IMR-90 (cell line): ENCODE results near the gene SLC4A1.

Source experiments
- BHLHE40 ChIP-seq: fragments of 150-350 bp; IDR thresholded peaks from 2 replicates; pipeline ENCODE4 v1.6.1; 2016; ENCODE audit warnings: mild to moderate bottlenecking, low read depth, low read length
- CEBPB ChIP-seq: IDR thresholded peaks from 2 replicates; pipeline ENCODE4 v1.6.1; 2012; ENCODE audit warnings: low read depth, low read length, improper control_type of control experiment
- ELK1 ChIP-seq: fragments of 150-350 bp; IDR thresholded peaks from 2 replicates; pipeline ENCODE4 v1.6.1; 2016; ENCODE audit warnings: low read depth, mild to moderate bottlenecking, low read length, moderate library complexity, borderline replicate concordance
- FOS ChIP-seq: fragments of 150-350 bp; IDR thresholded peaks from 2 replicates; pipeline ENCODE4 v1.6.1; 2016; ENCODE audit warnings: low read depth, low read length
- MAFK ChIP-seq: IDR thresholded peaks from 2 replicates; pipeline ENCODE4 v1.6.1; 2012; ENCODE audit warnings: low read depth, low read length, improper control_type of control experiment
- MXI1 ChIP-seq: IDR thresholded peaks from 2 replicates; pipeline ENCODE4 v1.6.1; 2012; ENCODE audit warnings: low read depth, mild to moderate bottlenecking, low read length, moderate library complexity, borderline replicate concordance
- NFE2L2 ChIP-seq: fragments of 150-350 bp; IDR thresholded peaks from 2 replicates; pipeline ENCODE4 v1.6.1; 2016; ENCODE audit warnings: low read depth, mild to moderate bottlenecking, low read length
- POLR2A ChIP-seq: IDR thresholded peaks from 2 replicates; pipeline ENCODE4 v1.6.1; 2012; ENCODE audit warnings: mild to moderate bottlenecking, low read depth, low read length
- RAD21 ChIP-seq: IDR thresholded peaks from 2 replicates; pipeline ENCODE4 v1.6.1; 2012; ENCODE audit warnings: low read length, improper control_type of control experiment
- RCOR1 ChIP-seq: IDR thresholded peaks from 2 replicates; pipeline ENCODE4 v1.6.1; 2012; ENCODE audit warnings: mild to moderate bottlenecking, low read length, improper control_type of control experiment; ENCODE audit not compliant: insufficient replicate concordance
- SMC3 ChIP-seq: fragments of 150-350 bp; IDR thresholded peaks from 2 replicates; pipeline ENCODE4 v1.6.1; 2016; ENCODE audit warnings: low read depth, mild to moderate bottlenecking, antibody characterized with exemption, low read length, moderate library complexity
- USF2 ChIP-seq: fragments of 150-350 bp; IDR thresholded peaks from 2 replicates; pipeline ENCODE4 v1.6.1; 2017; ENCODE audit warnings: mild to moderate bottlenecking, antibody characterized with exemption, low read length, low read depth
- TF ChIP-seq, protein P1 (sequence below): conservative IDR thresholded peaks from 2 replicates; pipeline ENCODE4 v1.5.1; 2012; ENCODE audit warnings: mild to moderate bottlenecking, low read depth, low read length, improper control_type of control experiment

GRCh38 chr17:44267165-44267455 lies 825 bp downstream of the SLC4A1 start:
- TF ChIP-seq RAD21 (no peak), POLR2A (no peak), SMC3 (no peak), RCOR1 (no peak), NFE2L2 (no peak), MXI1 (no peak), ELK1 (no peak), BHLHE40 (no peak), USF2 (no peak), FOS (no peak), CEBPB (no peak), MAFK (no peak)
- TF ChIP-seq, protein P1, sequence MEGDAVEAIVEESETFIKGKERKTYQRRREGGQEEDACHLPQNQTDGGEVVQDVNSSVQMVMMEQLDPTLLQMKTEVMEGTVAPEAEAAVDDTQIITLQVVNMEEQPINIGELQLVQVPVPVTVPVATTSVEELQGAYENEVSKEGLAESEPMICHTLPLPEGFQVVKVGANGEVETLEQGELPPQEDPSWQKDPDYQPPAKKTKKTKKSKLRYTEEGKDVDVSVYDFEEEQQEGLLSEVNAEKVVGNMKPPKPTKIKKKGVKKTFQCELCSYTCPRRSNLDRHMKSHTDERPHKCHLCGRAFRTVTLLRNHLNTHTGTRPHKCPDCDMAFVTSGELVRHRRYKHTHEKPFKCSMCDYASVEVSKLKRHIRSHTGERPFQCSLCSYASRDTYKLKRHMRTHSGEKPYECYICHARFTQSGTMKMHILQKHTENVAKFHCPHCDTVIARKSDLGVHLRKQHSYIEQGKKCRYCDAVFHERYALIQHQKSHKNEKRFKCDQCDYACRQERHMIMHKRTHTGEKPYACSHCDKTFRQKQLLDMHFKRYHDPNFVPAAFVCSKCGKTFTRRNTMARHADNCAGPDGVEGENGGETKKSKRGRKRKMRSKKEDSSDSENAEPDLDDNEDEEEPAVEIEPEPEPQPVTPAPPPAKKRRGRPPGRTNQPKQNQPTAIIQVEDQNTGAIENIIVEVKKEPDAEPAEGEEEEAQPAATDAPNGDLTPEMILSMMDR: no peak
